Measurements from ENCODE around the gene OPA1. TPM values are rescaled to one million over a fixed set of nuclear protein-coding genes. Genes with fewer than 3 reads are reported as not detected.
A peak's percentile ranks its signal among the peaks of the same experiment; 100 is the strongest.

The OPA1 gene
- total and polyA plus RNA-seq, 2 of the 13 experiments (the other 11 are each of a cell fraction or from before 2014, with no cell fraction given), result 26.7 to 78.5 TPM

DNA sequence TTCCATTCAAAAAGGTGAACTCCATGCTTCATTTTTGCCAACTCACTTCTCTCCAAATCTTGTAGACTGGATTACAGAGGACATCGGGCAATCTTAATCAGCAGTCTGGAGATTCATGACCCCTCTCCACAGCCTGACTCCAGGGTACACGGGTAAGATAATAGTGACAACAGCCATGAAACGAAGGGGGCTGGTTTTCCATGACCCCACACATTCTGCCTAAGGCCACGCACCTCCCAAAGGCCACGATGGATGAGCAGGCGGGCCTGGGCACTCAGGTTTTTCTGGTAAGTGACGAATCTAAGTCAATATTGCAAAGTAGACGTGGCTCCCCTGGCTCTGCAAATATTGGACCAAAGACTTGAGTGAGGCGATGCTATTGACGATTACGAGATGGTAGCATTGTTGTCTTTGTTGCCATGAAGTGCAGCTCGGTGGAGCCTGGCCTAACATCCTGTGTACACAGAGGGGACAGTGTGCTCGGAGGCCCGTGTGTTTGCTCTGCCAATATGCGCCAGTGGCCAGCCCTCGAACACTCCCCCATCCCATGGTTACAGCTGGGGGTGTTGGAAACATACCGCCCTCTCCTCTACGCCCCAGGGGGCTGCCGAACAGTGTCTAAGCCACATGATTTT lies 119.1 kb downstream of the OPA1 start (continued):
- TF ChIP-seq, protein P1, sequence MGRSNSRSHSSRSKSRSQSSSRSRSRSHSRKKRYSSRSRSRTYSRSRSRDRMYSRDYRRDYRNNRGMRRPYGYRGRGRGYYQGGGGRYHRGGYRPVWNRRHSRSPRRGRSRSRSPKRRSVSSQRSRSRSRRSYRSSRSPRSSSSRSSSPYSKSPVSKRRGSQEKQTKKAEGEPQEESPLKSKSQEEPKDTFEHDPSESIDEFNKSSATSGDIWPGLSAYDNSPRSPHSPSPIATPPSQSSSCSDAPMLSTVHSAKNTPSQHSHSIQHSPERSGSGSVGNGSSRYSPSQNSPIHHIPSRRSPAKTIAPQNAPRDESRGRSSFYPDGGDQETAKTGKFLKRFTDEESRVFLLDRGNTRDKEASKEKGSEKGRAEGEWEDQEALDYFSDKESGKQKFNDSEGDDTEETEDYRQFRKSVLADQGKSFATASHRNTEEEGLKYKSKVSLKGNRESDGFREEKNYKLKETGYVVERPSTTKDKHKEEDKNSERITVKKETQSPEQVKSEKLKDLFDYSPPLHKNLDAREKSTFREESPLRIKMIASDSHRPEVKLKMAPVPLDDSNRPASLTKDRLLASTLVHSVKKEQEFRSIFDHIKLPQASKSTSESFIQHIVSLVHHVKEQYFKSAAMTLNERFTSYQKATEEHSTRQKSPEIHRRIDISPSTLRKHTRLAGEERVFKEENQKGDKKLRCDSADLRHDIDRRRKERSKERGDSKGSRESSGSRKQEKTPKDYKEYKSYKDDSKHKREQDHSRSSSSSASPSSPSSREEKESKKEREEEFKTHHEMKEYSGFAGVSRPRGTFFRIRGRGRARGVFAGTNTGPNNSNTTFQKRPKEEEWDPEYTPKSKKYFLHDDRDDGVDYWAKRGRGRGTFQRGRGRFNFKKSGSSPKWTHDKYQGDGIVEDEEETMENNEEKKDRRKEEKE (IDR thresholded peaks at IDR 0.05), result no peak
- TF ChIP-seq, protein P2, sequence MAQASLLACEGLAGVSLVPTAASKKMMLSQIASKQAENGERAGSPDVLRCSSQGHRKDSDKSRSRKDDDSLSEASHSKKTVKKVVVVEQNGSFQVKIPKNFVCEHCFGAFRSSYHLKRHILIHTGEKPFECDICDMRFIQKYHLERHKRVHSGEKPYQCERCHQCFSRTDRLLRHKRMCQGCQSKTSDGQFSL (CRISPR knock-in tag; IDR thresholded peaks at IDR 0.05), result peak; percentile 74
- TF ChIP-seq ZNF703 (CRISPR knock-in tag; IDR thresholded peaks at IDR 0.05; ENCODE audit: borderline replicate concordance), result peak; percentile 98
- TF ChIP-seq POLR2AphosphoS5 (IDR thresholded peaks at IDR 0.05; ENCODE audit: low read depth, low read length), result no peak
- TF ChIP-seq, protein P3, sequence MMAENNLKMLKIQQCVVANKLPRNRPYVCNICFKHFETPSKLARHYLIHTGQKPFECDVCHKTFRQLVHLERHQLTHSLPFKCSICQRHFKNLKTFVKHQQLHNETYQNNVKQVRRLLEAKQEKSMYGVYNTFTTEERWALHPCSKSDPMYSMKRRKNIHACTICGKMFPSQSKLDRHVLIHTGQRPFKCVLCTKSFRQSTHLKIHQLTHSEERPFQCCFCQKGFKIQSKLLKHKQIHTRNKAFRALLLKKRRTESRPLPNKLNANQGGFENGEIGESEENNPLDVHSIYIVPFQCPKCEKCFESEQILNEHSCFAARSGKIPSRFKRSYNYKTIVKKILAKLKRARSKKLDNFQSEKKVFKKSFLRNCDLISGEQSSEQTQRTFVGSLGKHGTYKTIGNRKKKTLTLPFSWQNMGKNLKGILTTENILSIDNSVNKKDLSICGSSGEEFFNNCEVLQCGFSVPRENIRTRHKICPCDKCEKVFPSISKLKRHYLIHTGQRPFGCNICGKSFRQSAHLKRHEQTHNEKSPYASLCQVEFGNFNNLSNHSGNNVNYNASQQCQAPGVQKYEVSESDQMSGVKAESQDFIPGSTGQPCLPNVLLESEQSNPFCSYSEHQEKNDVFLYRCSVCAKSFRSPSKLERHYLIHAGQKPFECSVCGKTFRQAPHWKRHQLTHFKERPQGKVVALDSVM (CRISPR knock-in tag; IDR thresholded peaks at IDR 0.05), result no peak; the same call in 1 of the 2 replicates
- TF ChIP-seq ZNF850 (CRISPR knock-in tag; conservative IDR thresholded peaks at IDR 0.05), result no peak
- TF ChIP-seq ZFYVE20 (CRISPR knock-in tag; IDR thresholded peaks at IDR 0.05; ENCODE audit: borderline replicate concordance, low read depth), result no peak
- TF ChIP-seq DNMT1 (CRISPR knock-in tag; IDR thresholded peaks at IDR 0.05), result no peak
- TF ChIP-seq FOSL2 (CRISPR knock-in tag; IDR thresholded peaks at IDR 0.05), result peak; percentile 98
- no peak for TF ChIP-seq ZNF570 (CRISPR knock-in tag; IDR thresholded peaks at IDR 0.05; ENCODE audit: borderline replicate concordance)
- TF ChIP-seq MYNN (CRISPR knock-in tag; IDR thresholded peaks at IDR 0.05; ENCODE audit: low read depth), result 0 out of 2 replicates have a peak, but pooled peaks have one; percentile 56
- TF ChIP-seq SSRP1 (CRISPR knock-in tag; IDR thresholded peaks at IDR 0.05), result peak; percentile 75
- TF ChIP-seq ZNF251 (CRISPR knock-in tag; IDR thresholded peaks at IDR 0.05), result no peak
- no peak for TF ChIP-seq NFE2 (CRISPR knock-in tag; IDR thresholded peaks at IDR 0.05)
- TF ChIP-seq HNRNPH1 (optimal IDR thresholded peaks at IDR 0.05; ENCODE audit: low read depth, low read length), result no peak
- TF ChIP-seq, protein P4, sequence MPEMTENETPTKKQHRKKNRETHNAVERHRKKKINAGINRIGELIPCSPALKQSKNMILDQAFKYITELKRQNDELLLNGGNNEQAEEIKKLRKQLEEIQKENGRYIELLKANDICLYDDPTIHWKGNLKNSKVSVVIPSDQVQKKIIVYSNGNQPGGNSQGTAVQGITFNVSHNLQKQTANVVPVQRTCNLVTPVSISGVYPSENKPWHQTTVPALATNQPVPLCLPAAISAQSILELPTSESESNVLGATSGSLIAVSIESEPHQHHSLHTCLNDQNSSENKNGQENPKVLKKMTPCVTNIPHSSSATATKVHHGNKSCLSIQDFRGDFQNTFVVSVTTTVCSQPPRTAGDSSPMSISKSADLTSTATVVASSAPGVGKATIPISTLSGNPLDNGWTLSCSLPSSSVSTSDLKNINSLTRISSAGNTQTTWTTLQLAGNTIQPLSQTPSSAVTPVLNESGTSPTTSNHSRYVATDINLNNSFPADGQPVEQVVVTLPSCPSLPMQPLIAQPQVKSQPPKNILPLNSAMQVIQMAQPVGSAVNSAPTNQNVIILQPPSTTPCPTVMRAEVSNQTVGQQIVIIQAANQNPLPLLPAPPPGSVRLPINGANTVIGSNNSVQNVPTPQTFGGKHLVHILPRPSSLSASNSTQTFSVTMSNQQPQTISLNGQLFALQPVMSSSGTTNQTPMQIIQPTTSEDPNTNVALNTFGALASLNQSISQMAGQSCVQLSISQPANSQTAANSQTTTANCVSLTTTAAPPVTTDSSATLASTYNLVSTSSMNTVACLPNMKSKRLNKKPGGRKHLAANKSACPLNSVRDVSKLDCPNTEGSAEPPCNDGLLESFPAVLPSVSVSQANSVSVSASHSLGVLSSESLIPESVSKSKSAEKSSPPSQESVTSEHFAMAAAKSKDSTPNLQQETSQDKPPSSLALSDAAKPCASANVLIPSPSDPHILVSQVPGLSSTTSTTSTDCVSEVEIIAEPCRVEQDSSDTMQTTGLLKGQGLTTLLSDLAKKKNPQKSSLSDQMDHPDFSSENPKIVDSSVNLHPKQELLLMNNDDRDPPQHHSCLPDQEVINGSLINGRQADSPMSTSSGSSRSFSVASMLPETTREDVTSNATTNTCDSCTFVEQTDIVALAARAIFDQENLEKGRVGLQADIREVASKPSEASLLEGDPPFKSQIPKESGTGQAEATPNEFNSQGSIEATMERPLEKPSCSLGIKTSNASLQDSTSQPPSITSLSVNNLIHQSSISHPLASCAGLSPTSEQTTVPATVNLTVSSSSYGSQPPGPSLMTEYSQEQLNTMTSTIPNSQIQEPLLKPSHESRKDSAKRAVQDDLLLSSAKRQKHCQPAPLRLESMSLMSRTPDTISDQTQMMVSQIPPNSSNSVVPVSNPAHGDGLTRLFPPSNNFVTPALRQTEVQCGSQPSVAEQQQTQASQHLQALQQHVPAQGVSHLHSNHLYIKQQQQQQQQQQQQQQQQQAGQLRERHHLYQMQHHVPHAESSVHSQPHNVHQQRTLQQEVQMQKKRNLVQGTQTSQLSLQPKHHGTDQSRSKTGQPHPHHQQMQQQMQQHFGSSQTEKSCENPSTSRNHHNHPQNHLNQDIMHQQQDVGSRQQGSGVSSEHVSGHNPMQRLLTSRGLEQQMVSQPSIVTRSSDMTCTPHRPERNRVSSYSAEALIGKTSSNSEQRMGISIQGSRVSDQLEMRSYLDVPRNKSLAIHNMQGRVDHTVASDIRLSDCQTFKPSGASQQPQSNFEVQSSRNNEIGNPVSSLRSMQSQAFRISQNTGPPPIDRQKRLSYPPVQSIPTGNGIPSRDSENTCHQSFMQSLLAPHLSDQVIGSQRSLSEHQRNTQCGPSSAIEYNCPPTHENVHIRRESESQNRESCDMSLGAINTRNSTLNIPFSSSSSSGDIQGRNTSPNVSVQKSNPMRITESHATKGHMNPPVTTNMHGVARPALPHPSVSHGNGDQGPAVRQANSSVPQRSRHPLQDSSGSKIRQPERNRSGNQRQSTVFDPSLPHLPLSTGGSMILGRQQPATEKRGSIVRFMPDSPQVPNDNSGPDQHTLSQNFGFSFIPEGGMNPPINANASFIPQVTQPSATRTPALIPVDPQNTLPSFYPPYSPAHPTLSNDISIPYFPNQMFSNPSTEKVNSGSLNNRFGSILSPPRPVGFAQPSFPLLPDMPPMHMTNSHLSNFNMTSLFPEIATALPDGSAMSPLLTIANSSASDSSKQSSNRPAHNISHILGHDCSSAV (CRISPR knock-in tag; IDR thresholded peaks at IDR 0.05; ENCODE audit: borderline replicate concordance), result 0 out of 2 replicates have a peak, but pooled peaks have one; percentile 60
- peak; percentile 41 for TF ChIP-seq STAG1 (CRISPR knock-in tag; IDR thresholded peaks at IDR 0.05)
